HG02678 (cell line): ENCODE results near the gene VPS36.
A peak's percentile ranks its signal among the peaks of the same experiment; 100 is the strongest.
"Not testable (repeated sequence)": the region's sequence is repeated elsewhere in the genome, so short reads cannot be mapped to it uniquely, and the experiment has no call there.

Source experiments
- ATAC-seq: cut with Tn5 transposase; IDR thresholded peaks from one replicate; pipeline ENCODE4 v1.9.1; 2021; ENCODE audit warnings: mild to moderate bottlenecking, moderate library complexity; ENCODE audit not compliant: unreplicated experiment

VPS36 gene

GRCh38 chr13:52447354-52447753 is 3.1 kb downstream of the VPS36 start:
- ATAC-seq: no peak

- no peak for ATAC-seq
Measured at GRCh38 chr13:52446265-52446664, 4.2 kb downstream of the VPS36 start.

GRCh38 chr13:52432456-52432855 is 18.0 kb downstream of the VPS36 start:
- ATAC-seq: no peak

GRCh38 chr13:52428295-52428694 is 22.1 kb downstream of the VPS36 start:
- no peak for ATAC-seq

- no peak for ATAC-seq
Measured at GRCh38 chr13:52421216-52421615, 29.2 kb downstream of the VPS36 start.

GRCh38 chr13:52419080-52419479 is 31.4 kb downstream of the VPS36 start:
- ATAC-seq: no peak

GRCh38 chr13:52414963-52415362 is 35.5 kb downstream of the VPS36 start:
- no peak for ATAC-seq

- ATAC-seq: no peak
Measured at GRCh38 chr13:52414051-52414450, 36.4 kb downstream of the VPS36 start.

- ATAC-seq: no peak
Measured at GRCh38 chr13:52412128-52412527, 38.3 kb downstream of the VPS36 start.

- ATAC-seq: peak; percentile 89
Measured at GRCh38 chr13:52411629-52412028, 38.8 kb downstream of the VPS36 start.

GRCh38 chr13:52408071-52408658 is 42.3 kb downstream of the VPS36 start:
- not testable (repeated sequence) for ATAC-seq

- ATAC-seq: not testable (repeated sequence)
Measured at GRCh38 chr13:52407436-52407835, 43.0 kb downstream of the VPS36 start.

GRCh38 chr13:52406629-52407028 is 43.8 kb downstream of the VPS36 start:
- ATAC-seq: no peak

GRCh38 chr13:52405767-52406494 is 44.5 kb downstream of the VPS36 start, which contains the start of gene THSD1:
THSD1 (minus strand) TSS chr13:52406172; CDS start chr13:52402600, 3,572 bp downstream.
- peak; percentile 47 for ATAC-seq

GRCh38 chr13:52405369-52405766 is 45.1 kb downstream of the VPS36 start:
- no peak for ATAC-seq

GRCh38 chr13:52399708-52400107 is 50.7 kb downstream of the VPS36 start:
- no peak for ATAC-seq

GRCh38 chr13:52399046-52399445 is 51.4 kb downstream of the VPS36 start:
- no peak for ATAC-seq

- ATAC-seq: no peak
Measured at GRCh38 chr13:52395704-52396103, 54.7 kb downstream of the VPS36 start.

- no peak for ATAC-seq
Measured at GRCh38 chr13:52394586-52394985, 55.8 kb downstream of the VPS36 start.

- ATAC-seq: no peak
Measured at GRCh38 chr13:52393572-52394357, 56.7 kb downstream of the VPS36 start.

- ATAC-seq: no peak
Measured at GRCh38 chr13:52387721-52388120, 62.7 kb downstream of the VPS36 start.

- ATAC-seq: no peak
Measured at GRCh38 chr13:52385870-52386269, 64.6 kb downstream of the VPS36 start.
